HepG2 (cell line): ENCODE data around the gene FAM72A. TPM values are rescaled to one million over a fixed set of nuclear protein-coding genes. Genes with fewer than 3 reads are reported as not detected.
"Not testable (repeated sequence)": the region's sequence is repeated elsewhere in the genome, so short reads cannot be mapped to it uniquely, and the experiment has no call there.

Experiments used
- ATAC-seq: fragments of 200-7000 bp; cut with Tn5 transposase; 3 replicates; pipeline ENCODE4 v1.9.1; 2020; ENCODE audit warnings: mild to moderate bottlenecking, moderate library complexity
- BruUV-seq: library from RNA; stranded (reverse); fragments of 400-500 nt; replicated peaks from 2 replicates; lab custom pipeline; 2021; lab: Mats Ljungman, UMichigan
- CTCF ChIA-PET: fragments of 300-600 bp; formaldehyde crosslinking; extraction: SDS; loops from one replicate; lab custom pipeline; 2021; ENCODE audit warnings: low total read pairs, inconsistent platforms, low intra/inter-chr PET ratio; lab: Yijun Ruan, JAX
- POLR2A ChIA-PET: fragments of 350-600 bp; sonication (Branson Sonifier 250); formaldehyde crosslinking; loops from one replicate; lab custom pipeline; 2020; ENCODE audit warnings: antibody characterized with exemption, inconsistent platforms; lab: Yijun Ruan, JAX
- DNase-seq: peaks from one replicate; pipeline ENCODE4 v3.0.0-alpha.2; 2015; ENCODE audit warnings: low spot score
- FAIRE-seq: peaks from 3 replicates; lab custom pipeline; 2011; peaks lifted over from hg19 to GRCh38; lab: Jason Lieb, UNC
- H2AFZ ChIP-seq: one replicate; pipeline ENCODE4 v1.6.1; 2011; ENCODE audit warnings: low read length, inconsistent platforms
- H3K27ac ChIP-seq: fragments of 300-600 bp; 3 replicates; pipeline ENCODE4 v1.8.0; 2011; ENCODE audit warnings: mixed run types, mild to moderate bottlenecking, mixed read lengths, low read length, inconsistent platforms; ENCODE audit not compliant: insufficient read depth; ENCODE audit errors: extremely low read length
- H3K27me3 ChIP-seq, 2 experiments: fragments of 200-600 bp in 1 of 2; 2 replicates in 1 of 2; 3 replicates in 1 of 2; pipeline versions ENCODE4 v1.6.0 to v1.8.0; 2011; ENCODE audit warnings: low read length in 2 of 2, mild to moderate bottlenecking in 2 of 2, moderate library complexity in 2 of 2, inconsistent platforms in 1 of 2; ENCODE audit not compliant: insufficient read depth in 2 of 2, control insufficient read depth in 1 of 2
- H3K36me3 ChIP-seq, 2 experiments: fragments of 200-600 bp in 1 of 2; replicated peaks in 1 of 2; 2 replicates in 1 of 2; 3 replicates in 1 of 2; pipeline versions ENCODE4 v1.5.1 to v1.8.0; 2011; ENCODE audit warnings: low read length in 2 of 2, inconsistent platforms in 1 of 2; ENCODE audit not compliant: insufficient read depth in 2 of 2, control insufficient read depth in 1 of 2
- H3K4me1 ChIP-seq: 2 replicates; pipeline ENCODE4 v1.5.1; 2012; ENCODE audit warnings: low read length, inconsistent platforms; ENCODE audit not compliant: insufficient read depth
- H3K4me2 ChIP-seq: 2 replicates; pipeline ENCODE4 v1.6.0; 2011; ENCODE audit warnings: low read depth, low read length, inconsistent platforms
- H3K4me3 ChIP-seq, 3 experiments: fragments of 200-600 bp in 1 of 3; sonication (generic), shearing (Covaris generic) in 1 of 3; replicated peaks in 1 of 3; 2 replicates each; pipeline ENCODE4 v1.5.1; 2011 to 2016; ENCODE audit warnings: low read length in 3 of 3, inconsistent platforms in 2 of 3, low read depth in 2 of 3, mild to moderate bottlenecking in 2 of 3, control low read depth in 1 of 3, mixed read lengths in 1 of 3; ENCODE audit not compliant: insufficient read depth in 1 of 3
- H3K79me2 ChIP-seq: one replicate; pipeline ENCODE4 v1.6.1; 2011; ENCODE audit warnings: low read length, inconsistent platforms; ENCODE audit not compliant: insufficient read depth
- H3K9ac ChIP-seq: 2 replicates; pipeline ENCODE4 v1.6.0; 2011; ENCODE audit warnings: mild to moderate bottlenecking, low read depth, low read length, inconsistent platforms; ENCODE audit not compliant: insufficient read depth
- H3K9me3 ChIP-seq: 2 replicates; pipeline ENCODE4 v1.5.1; 2012; ENCODE audit warnings: mild to moderate bottlenecking, low read length
- H4K20me1 ChIP-seq: 2 replicates; pipeline ENCODE4 v1.6.0; 2011; ENCODE audit warnings: inconsistent platforms, mild to moderate bottlenecking, low read length, moderate library complexity; ENCODE audit not compliant: insufficient read depth
- ZBTB26 ChIP-seq: IDR thresholded peaks from 2 replicates; pipeline ENCODE4 v1.6.1; 2016; ENCODE audit warnings: missing compliant biosample characterization, missing genetic modification reagents, borderline replicate concordance
- WGBS: methylation state at CpG from one replicate; pipeline ENCODE4 v1.1.6; 2017; ENCODE audit warnings: low lambda C conversion rate; 5-methylcytosine and 5-hydroxymethylcytosine counted together
- in situ Hi-C: cut with HindIII; loops from 2 replicates; pipeline ENCODE4 v1.10.0; 2017; ENCODE audit warnings: low pct_unique_long_range_greater_than_20kb; ENCODE audit not compliant: extremely low pct_ligation_motif_present
- intact Hi-C: fragments of 100-400 bp; cut with micrococcal nuclease; formaldehyde crosslinking; loops from one replicate; pipeline ENCODE4 v1.10.0; 2022; ENCODE audit not compliant: unreplicated experiment
- polyA plus RNA-seq, 8 experiments: library from polyadenylated mRNA; depleted of rRNA in 3 of 8; stranded (reverse) in 7 of 8; unstranded in 1 of 8; fragments of >200 nt; fragmentation: Illumina TruSeq in 4 of 8; extraction: Trizol in 4 of 8; gene quantifications; 2 replicates each; pipeline versions ENCODE4 v1.2.1 to v1.2.3, GENCODE V29; 2011 to 2016; ENCODE audit warnings: low read depth in 4 of 8, missing spikeins in 1 of 8, mixed read lengths in 1 of 8; ENCODE audit not compliant: insufficient read depth in 1 of 8
- total RNA-seq, 5 experiments: library from RNA; depleted of rRNA; stranded (reverse); fragments of >200 nt; fragmentation: Illumina TruSeq; extraction: Trizol; gene quantifications; 2 replicates each; pipeline ENCODE4 v1.2.3, GENCODE V29; 2016; ENCODE audit warnings: low read depth in 1 of 5

Gene FAM72A
- total and polyA plus RNA-seq, 2 of the 13 experiments (the other 11 are each of a cell fraction or from before 2014, with no cell fraction given): 7.1 to 11.1 TPM

GRCh38 chr1:206219514-206220331 lies 17.1 kb upstream of the FAM72A start:
- TF ChIP-seq ZBTB26 (CRISPR knock-in tag): peak; percentile 88; the same call in 1 of the 2 replicates
- TF ChIP-seq, all 625 proteins: peak for 1; not testable (repeated sequence) for 624
- H3K79me2 ChIP-seq, H3K9me3 ChIP-seq, CTCF ChIA-PET, BruUV-seq, H3K4me1 ChIP-seq, H3K36me3 ChIP-seq, H3K27ac ChIP-seq, in situ Hi-C loops, DNase-seq, H2AFZ ChIP-seq, POLR2A ChIA-PET, H3K27me3 ChIP-seq, intact Hi-C loops, H3K9ac ChIP-seq, FAIRE-seq, H4K20me1 ChIP-seq: not testable (repeated sequence)
- ATAC-seq: peak; percentile 91
- Histone ChIP-seq H3K4me2 (peak overlapping the region; percentile 42), H3K4me3 (peak overlapping the region in 1 of 3 experiments; percentile 33; a peak in 2 of 6 replicates)
- WGBS: 0% methylated on average over 6 of the region's 13 CpGs

GRCh38 chr1:206218765-206219164 lies 16.1 kb upstream of the FAM72A start:
- H3K4me3 ChIP-seq, intact Hi-C loops, CTCF ChIA-PET, H3K9me3 ChIP-seq, BruUV-seq, H3K27me3 ChIP-seq, H2AFZ ChIP-seq, H3K27ac ChIP-seq, H3K9ac ChIP-seq, H3K4me1 ChIP-seq, POLR2A ChIA-PET, ATAC-seq, in situ Hi-C loops, DNase-seq, H4K20me1 ChIP-seq, H3K36me3 ChIP-seq, FAIRE-seq, H3K4me2 ChIP-seq, H3K79me2 ChIP-seq: not testable (repeated sequence)
- WGBS: no CpG with 5 or more reads among the region's 2 CpGs

- POLR2A ChIA-PET, FAIRE-seq, CTCF ChIA-PET, H3K4me3 ChIP-seq, intact Hi-C loops, H3K27ac ChIP-seq, H3K36me3 ChIP-seq, H2AFZ ChIP-seq, in situ Hi-C loops, ATAC-seq, H3K4me1 ChIP-seq, H4K20me1 ChIP-seq, H3K27me3 ChIP-seq, H3K9me3 ChIP-seq, H3K4me2 ChIP-seq, BruUV-seq, DNase-seq, H3K79me2 ChIP-seq, H3K9ac ChIP-seq: not testable (repeated sequence)
- WGBS: 100% methylated on average over 2 of the region's 3 CpGs
Observed at GRCh38 chr1:206218285-206218684, 15.6 kb upstream of the FAM72A start.
